Measurements from ENCODE around the gene CCDC116.
"Not testable (repeated sequence)": the region's sequence is repeated elsewhere in the genome, so short reads cannot be mapped to it uniquely, and the experiment has no call there.

CCDC116 gene

GRCh38 chr22:21632237-21632895 lies at the start of gene CCDC116:
Gene CCDC116 (plus strand): TSS chr22:21632760. CDS start chr22:21633182, 422 bp downstream.
- no peak for DNase-seq

- peak; percentile 88 for DNase-seq
These were observed 49.5 kb upstream of the CCDC116 start for GRCh38 chr22:21582801-21583740.

GRCh38 chr22:21585389-21585788 lies 47.2 kb upstream of the CCDC116 start:
- DNase-seq, result no peak

GRCh38 chr22:21587803-21588611 lies 44.6 kb upstream of the CCDC116 start:
- DNase-seq, result no peak

GRCh38 chr22:21589396-21589795 lies 43.2 kb upstream of the CCDC116 start:
- no peak for DNase-seq

- no peak for DNase-seq
These were observed 41.5 kb upstream of the CCDC116 start for GRCh38 chr22:21590809-21591641.

GRCh38 chr22:21591695-21592094 lies 40.9 kb upstream of the CCDC116 start:
- no peak for DNase-seq

GRCh38 chr22:21592422-21592821 lies 40.1 kb upstream of the CCDC116 start:
- DNase-seq, result no peak

- DNase-seq, result no peak
These were observed 38.9 kb upstream of the CCDC116 start for GRCh38 chr22:21593406-21594232.

- no peak for DNase-seq
These were observed 37.6 kb upstream of the CCDC116 start for GRCh38 chr22:21594865-21595452.

GRCh38 chr22:21596356-21597135 lies 36.0 kb upstream of the CCDC116 start:
- DNase-seq, result not testable (repeated sequence)

GRCh38 chr22:21598302-21598701 lies 34.3 kb upstream of the CCDC116 start:
- DNase-seq, result no peak

- DNase-seq, result no peak
These were observed 33.3 kb upstream of the CCDC116 start for GRCh38 chr22:21599053-21599893.

- no peak for DNase-seq
These were observed 30.0 kb upstream of the CCDC116 start for GRCh38 chr22:21602579-21602978.

GRCh38 chr22:21603973-21604372 lies 28.6 kb upstream of the CCDC116 start:
- no peak for DNase-seq

- DNase-seq, result no peak
These were observed 26.5 kb upstream of the CCDC116 start for GRCh38 chr22:21605887-21606564.

- DNase-seq, result no peak
These were observed 25.8 kb upstream of the CCDC116 start for GRCh38 chr22:21606775-21607174.

- DNase-seq, result not testable (repeated sequence)
These were observed 22.9 kb upstream of the CCDC116 start for GRCh38 chr22:21609556-21610157.
